ENCODE data around the gene NXPE1. TPM values are rescaled to one million over a fixed set of nuclear protein-coding genes. Genes with fewer than 3 reads are reported as not detected.

The NXPE1 gene
- total RNA-seq, 1 donor from 2014 or later = not detected

DNA sequence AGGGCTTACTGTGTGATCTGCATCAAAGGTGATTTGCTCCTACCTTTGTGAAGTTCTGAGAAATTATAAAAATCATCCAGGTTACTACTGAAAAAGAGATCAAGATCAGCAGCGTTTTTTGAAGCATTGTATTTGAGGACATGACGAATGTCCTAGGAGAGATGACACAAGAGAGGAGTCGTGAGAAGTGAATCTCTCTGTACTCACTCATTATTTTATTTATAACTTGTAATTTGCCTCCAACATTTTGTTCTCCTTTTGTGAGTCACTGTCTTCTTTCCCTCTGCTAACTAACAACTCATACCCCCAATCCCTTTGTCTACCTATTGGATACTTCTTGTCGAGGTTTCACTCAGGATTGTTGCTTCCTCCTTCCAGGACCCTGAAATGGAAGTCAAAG lies 8.6 kb downstream of the NXPE1 start:
- Histone ChIP-seq H3K27me3 (no peaks in the 10 kb centered on the region), H3K36me3 (no peaks in the 10 kb centered on the region), H3K9me3 (no peaks in the 10 kb centered on the region), H3K27ac (no peak overlapping the region), H3K4me3 (no peak overlapping the region), H3K4me1 (no peaks in the 10 kb centered on the region)
- TF ChIP-seq, protein P1, sequence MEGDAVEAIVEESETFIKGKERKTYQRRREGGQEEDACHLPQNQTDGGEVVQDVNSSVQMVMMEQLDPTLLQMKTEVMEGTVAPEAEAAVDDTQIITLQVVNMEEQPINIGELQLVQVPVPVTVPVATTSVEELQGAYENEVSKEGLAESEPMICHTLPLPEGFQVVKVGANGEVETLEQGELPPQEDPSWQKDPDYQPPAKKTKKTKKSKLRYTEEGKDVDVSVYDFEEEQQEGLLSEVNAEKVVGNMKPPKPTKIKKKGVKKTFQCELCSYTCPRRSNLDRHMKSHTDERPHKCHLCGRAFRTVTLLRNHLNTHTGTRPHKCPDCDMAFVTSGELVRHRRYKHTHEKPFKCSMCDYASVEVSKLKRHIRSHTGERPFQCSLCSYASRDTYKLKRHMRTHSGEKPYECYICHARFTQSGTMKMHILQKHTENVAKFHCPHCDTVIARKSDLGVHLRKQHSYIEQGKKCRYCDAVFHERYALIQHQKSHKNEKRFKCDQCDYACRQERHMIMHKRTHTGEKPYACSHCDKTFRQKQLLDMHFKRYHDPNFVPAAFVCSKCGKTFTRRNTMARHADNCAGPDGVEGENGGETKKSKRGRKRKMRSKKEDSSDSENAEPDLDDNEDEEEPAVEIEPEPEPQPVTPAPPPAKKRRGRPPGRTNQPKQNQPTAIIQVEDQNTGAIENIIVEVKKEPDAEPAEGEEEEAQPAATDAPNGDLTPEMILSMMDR (IDR thresholded peaks at IDR 0.05) = no peak
- no peak for DNase-seq (ENCODE audit: low spot score in 2 of 2)
- intact Hi-C loops (cut with DNase I) = no loop called here

DNA sequence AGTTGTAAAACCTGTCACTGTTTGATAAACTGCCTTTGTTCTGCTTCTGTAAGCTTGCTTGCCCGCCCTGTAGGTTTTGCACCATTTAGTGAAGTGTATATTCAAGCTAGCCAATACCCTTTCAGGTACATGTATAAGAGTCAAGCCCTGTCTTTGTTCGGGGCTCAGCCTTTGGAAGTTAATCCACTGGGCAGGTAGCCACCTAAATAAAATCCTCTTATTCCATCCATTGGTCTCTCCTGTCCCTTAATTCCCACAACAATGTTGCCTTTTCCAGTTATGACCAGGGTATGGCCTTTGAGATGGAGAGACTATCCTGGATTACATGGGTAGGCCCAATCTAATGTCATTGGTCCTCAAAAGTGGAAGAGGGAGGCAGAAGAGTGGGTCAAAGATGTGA lies 34.0 kb downstream of the NXPE1 start:
- H3K4me1 ChIP-seq = no peaks in the 10 kb centered on the region
- H3K36me3 ChIP-seq = no peaks in the 10 kb centered on the region
- DNase-seq (ENCODE audit: low spot score in 2 of 2) = no peak
- no peak overlapping the region for H3K27ac ChIP-seq
- H3K9me3 ChIP-seq = peaks cover 0 to 4% of the 10 kb centered on the region in 2 donors
- intact Hi-C loops (cut with DNase I) = no loop called here
- H3K4me3 ChIP-seq = no peak overlapping the region
- H3K27me3 ChIP-seq = no peaks in the 10 kb centered on the region
- TF ChIP-seq, protein P1 (IDR thresholded peaks at IDR 0.05) = no peak

DNA sequence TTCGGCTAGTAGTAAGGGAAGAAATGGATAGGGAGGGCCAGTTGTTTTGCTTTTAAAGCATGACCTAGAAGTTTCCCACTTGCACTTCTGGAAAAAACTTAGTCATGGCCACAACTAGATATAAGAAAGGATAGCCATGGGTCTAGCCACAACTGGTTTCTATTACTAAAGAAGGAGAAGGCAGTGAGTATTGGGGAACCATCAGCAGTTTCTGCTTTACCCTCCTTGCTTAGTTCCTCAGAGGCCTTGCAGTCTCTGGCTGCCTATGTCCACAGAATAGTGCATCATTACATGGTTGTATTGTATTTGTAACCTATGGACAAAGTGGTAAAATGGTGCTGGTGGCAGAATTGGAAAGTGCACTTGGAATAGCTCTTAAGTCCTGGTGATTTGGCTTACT lies 35.6 kb downstream of the NXPE1 start:
- Histone ChIP-seq H3K27ac (no peak overlapping the region), H3K4me1 (no peaks in the 10 kb centered on the region), H3K36me3 (no peaks in the 10 kb centered on the region), H3K4me3 (no peak overlapping the region), H3K9me3 (peaks cover 0 to 4% of the 10 kb centered on the region in 2 donors), H3K27me3 (no peaks in the 10 kb centered on the region)
- no peak for DNase-seq (ENCODE audit: low spot score in 2 of 2)
- intact Hi-C loops (cut with DNase I) = no loop called here
- TF ChIP-seq, protein P1 (IDR thresholded peaks at IDR 0.05) = no peak

DNA sequence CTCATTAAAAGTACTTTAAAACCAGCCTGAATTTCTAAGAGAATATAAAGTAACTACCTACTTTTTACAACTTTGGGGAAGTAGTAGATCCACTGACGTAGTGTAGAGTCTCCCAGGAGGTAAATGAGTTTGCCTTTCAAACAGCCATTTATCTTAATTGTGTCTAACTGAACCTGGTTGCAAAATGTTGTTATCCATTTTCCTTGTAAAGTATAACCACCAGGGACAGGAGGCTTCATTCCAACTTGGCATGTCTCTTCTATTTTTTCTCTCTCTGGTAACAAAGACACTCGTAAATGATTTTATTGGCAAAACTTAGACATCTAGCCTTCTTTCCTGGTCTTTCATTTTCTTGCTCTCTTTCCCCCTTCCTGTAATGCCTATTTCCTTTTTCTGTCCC lies 36.9 kb downstream of the NXPE1 start:
- no peaks in the 10 kb centered on the region for H3K4me1 ChIP-seq
- intact Hi-C loops (cut with DNase I) = no loop called here
- TF ChIP-seq, protein P1 (IDR thresholded peaks at IDR 0.05) = no peak
- H3K27me3 ChIP-seq = no peaks in the 10 kb centered on the region
- no peak overlapping the region for H3K4me3 ChIP-seq
- no peak overlapping the region for H3K27ac ChIP-seq
- no peaks in the 10 kb centered on the region for H3K36me3 ChIP-seq
- peaks cover 0 to 4% of the 10 kb centered on the region in 2 donors for H3K9me3 ChIP-seq
- DNase-seq (ENCODE audit: low spot score in 2 of 2) = no peak

DNA sequence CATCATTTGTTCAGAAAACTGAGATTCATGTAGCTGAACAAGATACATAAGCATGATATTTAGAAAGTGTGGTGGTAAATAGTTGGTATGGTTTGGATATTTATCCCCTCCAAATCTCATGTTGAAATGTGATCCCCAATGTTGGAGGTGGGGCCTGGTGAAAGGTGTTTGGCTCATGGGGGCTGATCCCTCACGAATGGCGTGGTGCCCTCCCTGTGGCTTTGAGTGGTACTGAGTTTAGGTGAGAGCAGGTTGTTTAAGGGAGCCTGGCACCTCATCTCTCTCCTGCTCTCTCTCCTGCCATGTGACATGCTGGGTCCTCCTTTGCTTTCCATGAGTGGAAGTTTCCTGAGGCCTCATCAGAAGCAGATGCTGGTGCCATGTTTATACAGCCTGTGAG lies 48.1 kb downstream of the NXPE1 start:
- Histone ChIP-seq H3K4me1 (no peaks in the 10 kb centered on the region), H3K4me3 (no peak overlapping the region), H3K27ac (no peak overlapping the region), H3K9me3 (peaks cover 0 to 1% of the 10 kb centered on the region in 2 donors), H3K36me3 (no peaks in the 10 kb centered on the region), H3K27me3 (no peaks in the 10 kb centered on the region)
- TF ChIP-seq, protein P1 (IDR thresholded peaks at IDR 0.05) = no peak
- intact Hi-C loops (cut with DNase I) = no loop called here
- DNase-seq (ENCODE audit: low spot score in 2 of 2) = no peak

DNA sequence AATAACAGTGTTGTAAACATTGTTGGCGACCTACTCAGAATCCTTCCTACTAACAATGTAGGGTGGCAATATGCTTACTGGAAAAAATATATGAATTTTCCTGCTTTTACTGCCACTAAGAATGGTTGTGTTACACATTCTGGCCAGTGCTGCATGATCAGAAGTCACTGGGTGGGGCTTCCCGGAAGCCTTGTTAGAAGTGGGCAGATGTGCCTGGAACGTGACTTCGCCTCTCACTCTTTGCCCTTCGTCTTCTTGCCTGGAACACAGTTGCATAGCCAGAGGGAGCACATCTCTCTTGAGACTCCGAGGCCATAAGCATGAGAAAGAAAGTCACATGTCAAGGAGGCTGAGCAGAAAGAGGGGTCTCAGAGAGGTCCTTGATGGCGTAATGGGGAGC lies 48.6 kb downstream of the NXPE1 start:
- H3K27ac ChIP-seq = no peak overlapping the region
- no peaks in the 10 kb centered on the region for H3K36me3 ChIP-seq
- intact Hi-C loops (cut with DNase I) = no loop called here
- no peak for DNase-seq (ENCODE audit: low spot score in 2 of 2)
- H3K9me3 ChIP-seq = peaks cover 0 to 6% of the 10 kb centered on the region in 2 donors
- TF ChIP-seq, protein P1 (IDR thresholded peaks at IDR 0.05) = no peak
- H3K27me3 ChIP-seq = no peaks in the 10 kb centered on the region
- H3K4me1 ChIP-seq = no peaks in the 10 kb centered on the region
- H3K4me3 ChIP-seq = no peak overlapping the region

Measured in ascending aorta (tissue), 2 donors.